Neutrophil (primary cell): ENCODE data around the gene LBH.

ENCODE experiments used
- H3K27ac ChIP-seq: fragments of 200-600 bp; sonication (generic); 2 replicates; pipeline ENCODE4 v1.5.1; 2016; ENCODE audit warnings: mild to moderate bottlenecking, moderate library complexity
- H3K27me3 ChIP-seq: fragments of 200-600 bp; sonication (generic); 2 replicates; pipeline ENCODE4 v1.6.0; 2016; ENCODE audit warnings: mild to moderate bottlenecking
- H3K36me3 ChIP-seq: fragments of 200-600 bp; sonication (generic); 2 replicates; pipeline ENCODE4 v1.5.1; 2017
- H3K4me1 ChIP-seq, 2 experiments: fragments of 200-600 bp in 1 of 2; sonication (generic) in 1 of 2; 1 replicate in 1 of 2; 2 replicates in 1 of 2; pipeline versions ENCODE4 v1.5.1 to v1.6.1; 2013 to 2016; ENCODE audit warnings: low read depth in 1 of 2, low read length in 1 of 2, mild to moderate bottlenecking in 1 of 2, moderate library complexity in 1 of 2; ENCODE audit not compliant: control insufficient read depth in 1 of 2, insufficient read depth in 1 of 2
- H3K4me3 ChIP-seq, 2 experiments: fragments of 200-600 bp in 1 of 2; sonication (generic) in 1 of 2; 1 replicate in 1 of 2; 2 replicates in 1 of 2; pipeline ENCODE4 v1.5.1; 2013 to 2016; ENCODE audit warnings: low read depth in 1 of 2, low read length in 1 of 2, mild to moderate bottlenecking in 1 of 2, moderate library complexity in 1 of 2
- H3K9me3 ChIP-seq: fragments of 200-600 bp; sonication (generic); 2 replicates; pipeline ENCODE4 v1.5.1; 2016
- TF ChIP-seq, protein P1 (sequence below): fragments of 200-600 bp; sonication (generic); IDR thresholded peaks from 2 replicates; pipeline ENCODE4 v1.5.1; 2016; ENCODE audit warnings: antibody characterized with exemption

The LBH gene

DNA sequence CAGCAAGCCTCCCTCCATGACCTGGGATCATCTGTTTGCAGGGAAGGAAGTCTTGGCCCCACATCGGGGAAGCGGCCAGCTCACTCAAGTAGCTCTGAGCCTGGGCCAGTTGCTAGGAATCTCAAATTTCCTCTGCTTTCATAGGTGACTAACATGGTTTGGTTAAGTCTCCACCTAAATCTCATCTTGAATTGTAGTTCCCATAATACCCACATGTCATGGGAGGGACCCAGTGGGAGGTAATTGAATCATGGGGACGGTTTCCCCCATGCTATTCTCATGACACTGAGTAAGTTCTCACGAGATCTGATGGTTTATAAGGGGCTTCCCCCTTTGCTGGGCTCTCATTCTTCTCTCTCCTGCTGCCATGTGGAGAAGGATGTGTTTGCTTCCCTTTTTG, 75.2 kb downstream of the LBH start:
- no peaks in the 10 kb centered on the region for H3K9me3 ChIP-seq
- H3K27me3 ChIP-seq, result no peaks in the 10 kb centered on the region
- H3K4me1 ChIP-seq, result no peaks in the 10 kb centered on the region
- no peak overlapping the region for H3K27ac ChIP-seq
- no peaks in the 10 kb centered on the region for H3K36me3 ChIP-seq
- no peak overlapping the region for H3K4me3 ChIP-seq
- TF ChIP-seq, protein P1, sequence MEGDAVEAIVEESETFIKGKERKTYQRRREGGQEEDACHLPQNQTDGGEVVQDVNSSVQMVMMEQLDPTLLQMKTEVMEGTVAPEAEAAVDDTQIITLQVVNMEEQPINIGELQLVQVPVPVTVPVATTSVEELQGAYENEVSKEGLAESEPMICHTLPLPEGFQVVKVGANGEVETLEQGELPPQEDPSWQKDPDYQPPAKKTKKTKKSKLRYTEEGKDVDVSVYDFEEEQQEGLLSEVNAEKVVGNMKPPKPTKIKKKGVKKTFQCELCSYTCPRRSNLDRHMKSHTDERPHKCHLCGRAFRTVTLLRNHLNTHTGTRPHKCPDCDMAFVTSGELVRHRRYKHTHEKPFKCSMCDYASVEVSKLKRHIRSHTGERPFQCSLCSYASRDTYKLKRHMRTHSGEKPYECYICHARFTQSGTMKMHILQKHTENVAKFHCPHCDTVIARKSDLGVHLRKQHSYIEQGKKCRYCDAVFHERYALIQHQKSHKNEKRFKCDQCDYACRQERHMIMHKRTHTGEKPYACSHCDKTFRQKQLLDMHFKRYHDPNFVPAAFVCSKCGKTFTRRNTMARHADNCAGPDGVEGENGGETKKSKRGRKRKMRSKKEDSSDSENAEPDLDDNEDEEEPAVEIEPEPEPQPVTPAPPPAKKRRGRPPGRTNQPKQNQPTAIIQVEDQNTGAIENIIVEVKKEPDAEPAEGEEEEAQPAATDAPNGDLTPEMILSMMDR, result no peak

DNA sequence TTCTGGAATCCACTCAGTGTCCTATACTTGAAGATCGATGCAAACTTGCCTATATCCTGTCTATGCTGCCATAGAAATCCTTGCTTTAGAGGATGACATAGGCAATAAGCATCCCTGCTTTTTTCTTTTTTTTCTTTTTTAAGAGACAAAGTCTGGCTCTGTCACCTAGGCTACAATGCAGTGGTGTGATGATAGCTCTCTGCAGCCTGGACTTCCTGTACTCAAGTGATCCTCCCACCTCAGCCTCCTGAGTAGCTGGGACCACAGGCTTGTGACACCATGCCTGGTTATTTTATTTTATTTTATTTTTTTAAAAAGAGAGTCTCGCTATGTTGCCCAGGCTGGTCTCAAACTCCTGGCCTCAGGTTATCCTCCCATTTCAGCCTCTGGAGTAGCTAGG, 76.9 kb downstream of the LBH start:
- Histone ChIP-seq H3K9me3 (no peaks in the 10 kb centered on the region), H3K4me3 (no peak overlapping the region), H3K27me3 (no peaks in the 10 kb centered on the region), H3K36me3 (no peaks in the 10 kb centered on the region), H3K4me1 (no peaks in the 10 kb centered on the region), H3K27ac (no peak overlapping the region)
- TF ChIP-seq, protein P1, result no peak
